Measurements from ENCODE around the gene ATG4C.
"Not testable (repeated sequence)": the region's sequence is repeated elsewhere in the genome, so short reads cannot be mapped to it uniquely, and the experiment has no call there.

ATG4C gene

DNA sequence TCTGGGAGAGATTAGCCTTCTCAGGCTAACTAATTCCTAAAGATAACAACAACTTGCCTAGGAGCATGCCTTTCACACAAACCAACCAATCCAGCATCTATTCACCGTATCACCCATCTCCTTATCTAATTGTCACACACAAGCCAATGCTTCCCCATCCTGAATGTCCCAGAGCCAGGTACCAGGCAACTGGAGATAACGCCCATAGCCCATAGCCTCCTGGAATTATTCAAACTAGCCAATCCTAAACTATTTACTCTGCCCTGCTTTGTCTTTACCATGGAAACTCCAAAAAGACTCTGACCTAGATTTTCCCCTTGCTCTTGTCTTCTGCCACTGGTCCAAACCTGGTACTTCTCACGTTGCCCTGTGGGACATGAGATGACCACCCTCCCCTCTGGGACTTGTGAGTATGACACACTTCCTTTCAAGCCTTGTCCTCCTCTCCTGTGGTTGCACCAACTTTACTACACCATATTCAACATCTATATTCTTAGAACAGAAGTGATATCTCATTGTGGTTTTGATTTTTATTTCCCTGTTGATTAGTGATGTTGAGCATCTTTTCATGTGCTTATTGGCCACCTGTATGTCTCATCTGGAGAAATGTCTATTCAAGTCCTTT lies 8.8 kb upstream of the ATG4C start:
- no peak for DNase-seq (ENCODE audit: low spot score)

DNA sequence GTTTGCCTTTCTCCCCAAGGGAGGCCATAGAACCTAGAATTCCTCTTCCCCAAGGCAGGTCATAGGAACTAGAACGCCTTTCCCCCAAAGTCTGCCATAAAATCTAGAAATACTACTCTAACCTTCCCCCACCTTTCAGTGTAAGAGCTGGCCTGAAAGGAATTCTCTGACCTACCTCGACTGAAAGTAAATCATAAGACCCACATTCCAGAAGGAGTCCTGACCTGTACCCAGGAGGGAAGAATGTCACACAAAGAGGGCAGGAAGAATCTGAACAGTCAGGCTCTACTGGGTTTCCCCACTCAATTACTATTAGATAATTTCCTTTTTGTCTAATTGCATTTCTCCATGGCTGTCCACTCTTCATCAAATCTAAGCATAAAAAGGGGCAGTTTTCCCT lies 5.7 kb upstream of the ATG4C start:
- no peak for DNase-seq (ENCODE audit: low spot score)

DNA sequence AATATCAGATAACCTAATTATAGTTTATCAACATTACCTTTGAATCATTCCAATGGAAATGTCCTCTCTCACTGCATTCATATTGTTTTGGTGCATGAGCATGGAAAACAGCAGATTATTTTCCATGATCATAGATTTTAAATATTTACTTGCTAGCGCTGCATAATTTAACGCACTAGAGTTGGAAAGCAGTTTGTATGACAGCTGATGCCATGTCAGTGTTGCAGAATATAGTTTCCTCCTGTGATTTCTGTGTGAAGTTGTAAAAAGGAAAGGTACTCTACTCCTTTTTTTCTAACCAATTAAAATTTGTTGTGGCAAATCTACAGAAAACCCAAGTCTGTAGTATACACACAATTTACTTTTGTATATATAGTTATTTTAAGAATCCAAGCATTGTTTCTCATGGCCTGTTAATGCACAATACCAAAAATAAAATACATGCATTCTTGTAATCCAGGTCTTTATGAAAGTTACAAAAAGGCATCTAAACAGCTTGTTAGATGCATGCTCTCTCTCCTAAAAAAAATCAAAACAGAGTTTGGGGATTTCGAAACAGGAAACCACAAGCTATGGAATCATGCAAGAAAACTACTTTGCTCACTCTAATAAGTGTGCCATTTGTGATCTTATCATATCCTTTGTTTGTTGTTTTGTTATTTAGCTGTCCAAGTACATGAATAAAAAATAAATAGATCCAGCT lies 1.9 kb upstream of the ATG4C start:
- DNase-seq (ENCODE audit: low spot score): no peak

DNA sequence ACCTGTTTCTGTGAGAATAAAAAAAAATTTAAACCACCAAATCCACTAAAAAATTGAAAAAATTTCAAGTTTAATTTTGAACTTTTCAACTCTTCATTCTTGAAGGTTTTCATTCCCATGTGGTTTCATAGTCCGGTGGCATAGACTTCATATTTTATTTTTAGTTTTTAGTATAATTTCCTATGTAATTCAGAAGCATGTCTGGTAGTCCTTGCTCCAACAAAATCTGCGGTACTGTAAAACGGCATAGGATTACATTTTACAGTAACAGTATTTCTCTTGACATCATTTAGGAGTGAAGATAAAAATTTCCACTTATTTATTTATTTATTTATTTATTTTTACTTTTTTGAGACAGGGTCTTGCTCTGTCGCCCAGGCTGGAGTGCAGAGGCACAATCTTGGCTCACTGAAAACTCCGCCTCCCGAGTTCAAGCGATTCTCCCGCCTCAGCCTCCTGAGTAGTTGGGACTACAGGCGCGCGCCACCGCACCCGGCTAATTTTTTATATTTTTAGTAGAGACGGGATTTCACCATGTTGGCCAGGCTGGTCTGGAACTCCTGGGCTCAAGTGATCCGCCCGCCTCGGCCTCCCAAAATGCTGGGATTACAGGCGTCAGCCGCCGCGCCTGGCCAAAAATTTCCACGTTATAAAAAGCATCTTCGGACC lies 1.3 kb upstream of the ATG4C start:
- DNase-seq (ENCODE audit: low spot score): not testable (repeated sequence)

DNA sequence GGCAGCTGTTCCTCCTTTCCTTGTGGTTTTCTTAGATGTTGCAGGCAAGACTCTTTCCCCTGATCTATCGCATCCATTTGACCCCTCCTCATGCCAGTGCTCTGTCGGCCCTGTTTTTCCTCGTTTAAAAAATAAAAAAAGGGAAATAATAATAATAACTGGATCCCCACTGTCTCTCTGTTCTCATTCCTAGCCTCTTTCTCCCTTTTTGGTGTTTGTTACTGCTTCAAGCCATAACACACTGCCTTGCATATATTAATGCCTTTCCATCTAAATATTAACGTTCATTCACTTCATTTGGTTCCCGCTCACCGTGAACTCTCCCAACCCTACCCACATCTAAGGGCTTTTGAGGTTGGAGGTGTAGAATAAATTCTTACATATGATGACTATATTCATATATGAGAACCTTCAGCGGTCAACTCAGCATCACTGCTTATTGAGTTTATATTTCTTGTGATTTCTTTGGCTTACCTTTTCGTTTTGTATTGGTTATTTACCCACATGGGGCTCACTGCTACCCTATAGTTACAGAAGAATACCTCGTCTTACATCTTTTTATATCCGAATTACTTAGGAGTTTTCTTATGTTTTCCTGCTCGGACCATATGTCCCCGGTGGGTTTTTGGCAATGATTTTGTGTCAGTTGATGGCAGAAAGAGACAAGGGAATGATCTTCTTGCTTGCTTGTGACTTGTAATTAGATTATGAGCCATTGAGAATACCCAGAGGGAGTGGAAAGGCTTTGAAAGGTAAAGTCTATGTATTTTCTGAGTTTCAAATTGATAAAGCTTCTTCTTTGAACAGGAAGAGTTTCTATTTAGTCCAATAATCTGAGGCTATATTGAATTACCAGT lies 805 bp downstream of the ATG4C start:
- peak; percentile 48 for DNase-seq (ENCODE audit: low spot score)

DNA sequence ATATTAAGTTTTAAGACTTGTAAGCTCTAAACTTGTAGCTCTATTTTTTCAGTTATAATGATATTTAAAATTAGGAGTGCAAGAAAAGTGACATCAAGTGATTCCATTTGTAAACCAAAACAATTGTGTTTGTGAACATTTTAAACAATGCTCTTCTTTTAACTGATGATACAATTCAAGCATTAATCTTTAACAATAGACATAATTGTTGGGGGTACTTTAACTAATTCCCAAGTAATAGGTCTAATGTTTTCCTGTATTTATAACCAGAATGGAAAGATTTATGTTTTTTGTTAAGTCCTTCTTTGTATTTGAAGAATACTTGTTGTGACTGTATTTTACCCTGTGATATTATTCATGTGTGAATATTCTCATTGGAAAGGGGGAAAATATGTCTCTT lies 6.8 kb downstream of the ATG4C start:
- no peak for DNase-seq (ENCODE audit: low spot score)

DNA sequence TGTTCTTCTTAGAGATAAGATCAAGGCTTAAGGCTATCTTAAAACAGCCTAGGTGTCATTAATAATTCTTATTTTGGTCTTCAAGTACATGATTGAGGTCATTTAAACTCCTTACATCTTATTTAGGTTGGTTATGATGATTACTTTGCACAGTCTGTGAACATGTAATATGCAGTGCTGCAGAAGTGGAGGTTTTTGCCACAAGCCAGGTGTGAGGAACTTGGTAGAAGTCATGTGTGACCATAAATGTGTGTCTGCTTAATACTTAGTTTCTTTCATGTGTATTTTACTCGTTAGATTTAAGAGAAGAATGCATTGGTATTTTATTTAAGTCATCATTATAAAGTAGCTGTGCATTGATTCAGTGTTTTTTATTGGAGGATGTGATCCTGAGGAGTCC lies 10.1 kb downstream of the ATG4C start:
- peak; percentile 49 for DNase-seq (ENCODE audit: low spot score)

DNA sequence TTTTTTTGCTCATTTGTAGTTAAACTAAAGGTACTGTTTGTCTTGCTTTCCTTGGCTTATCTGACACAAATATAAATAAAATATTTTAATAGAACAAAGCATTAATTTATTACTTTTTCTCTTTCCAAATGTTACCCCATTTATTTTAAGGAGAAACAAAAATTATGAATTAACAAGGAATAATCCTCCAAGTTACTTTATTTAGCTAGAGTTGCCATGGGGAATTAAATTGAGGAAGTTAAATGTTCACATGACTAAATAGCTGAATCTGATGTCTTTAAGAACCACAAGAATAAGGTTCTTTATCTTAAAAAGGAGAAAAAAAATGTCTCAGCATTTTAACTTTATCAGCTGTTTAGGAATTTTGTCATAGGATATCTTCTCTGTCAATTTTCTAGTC lies 12.3 kb downstream of the ATG4C start:
- DNase-seq (ENCODE audit: low spot score): peak; percentile 35

DNA sequence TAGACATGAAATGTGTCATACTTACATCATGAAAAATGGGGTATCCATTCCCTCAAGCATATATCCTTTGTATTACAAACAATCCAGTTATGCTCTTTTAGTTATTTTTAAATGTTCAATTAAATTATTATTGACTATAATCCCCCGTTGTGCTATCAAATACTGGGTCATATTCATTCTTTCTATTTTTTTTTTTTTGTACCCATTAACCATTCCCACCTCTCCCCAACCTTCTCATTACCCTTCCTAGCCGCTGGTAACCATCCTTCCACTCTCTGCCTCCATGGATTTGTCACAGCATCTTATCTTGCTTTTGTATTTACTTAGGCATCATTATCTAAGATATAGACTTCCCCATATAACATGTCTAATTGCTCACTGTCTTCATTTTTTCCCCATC lies 15.8 kb downstream of the ATG4C start:
- DNase-seq (ENCODE audit: low spot score): no peak

DNA sequence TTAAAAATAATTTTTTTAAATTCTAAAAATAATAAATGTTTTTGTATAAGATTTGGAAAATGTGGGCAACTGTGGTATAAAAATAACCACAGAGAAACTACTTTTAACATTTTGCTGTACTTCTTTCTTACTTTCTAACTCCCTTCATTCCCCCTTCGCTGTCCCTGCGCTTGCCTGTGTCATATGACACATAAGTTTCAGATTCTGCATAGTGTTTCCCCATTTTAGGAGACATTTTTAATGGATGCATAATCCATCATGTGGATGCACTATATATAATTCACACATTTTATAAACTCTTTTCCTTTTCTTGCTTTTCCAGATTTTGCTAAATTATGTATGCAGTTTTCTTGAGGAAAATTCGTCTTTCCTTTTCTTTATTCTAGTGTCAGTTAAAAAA lies 16.3 kb downstream of the ATG4C start:
- DNase-seq (ENCODE audit: low spot score): peak; percentile 56

DNA sequence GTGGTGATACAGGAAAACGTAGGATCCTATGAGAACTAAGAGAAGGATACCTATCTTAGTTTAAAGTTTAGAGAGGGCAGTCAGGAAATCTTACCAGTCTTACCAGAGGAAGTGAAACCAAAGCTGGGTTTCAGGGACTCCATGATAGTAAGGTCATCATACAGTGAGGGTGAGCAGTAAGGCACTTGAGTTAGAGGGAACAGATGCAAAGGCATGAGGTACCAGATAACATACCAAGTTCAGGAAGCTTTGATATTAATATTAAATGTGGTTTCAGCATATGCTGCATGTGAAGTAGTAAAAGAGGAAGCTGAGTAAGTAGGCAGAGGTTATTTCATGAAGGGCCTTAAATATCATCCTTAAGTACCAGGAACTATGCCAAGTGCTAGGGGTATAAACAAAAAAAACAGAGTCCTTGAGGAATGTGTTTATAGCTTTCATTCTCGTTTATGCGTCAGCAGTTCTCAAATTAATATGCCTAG lies 16.9 kb downstream of the ATG4C start:
- DNase-seq (ENCODE audit: low spot score): peak; percentile 95

DNA sequence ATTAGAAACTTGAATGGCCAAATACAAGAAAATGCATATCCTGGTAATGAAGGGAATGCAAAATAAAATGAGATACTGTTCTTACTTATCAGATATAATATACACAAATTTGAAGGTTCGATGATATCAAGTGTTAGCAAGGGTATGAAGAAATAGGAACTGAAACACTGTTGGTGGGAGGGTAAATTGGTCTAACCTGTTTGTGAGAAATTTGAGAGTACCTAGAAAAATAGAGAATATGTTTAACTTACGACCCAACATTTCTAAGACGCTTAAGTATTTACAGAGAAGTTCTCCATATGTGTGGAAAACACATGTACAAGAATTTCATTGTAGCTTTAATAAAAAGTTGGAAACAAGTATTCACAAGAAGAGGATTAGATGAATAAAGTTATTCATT lies 25.9 kb downstream of the ATG4C start:
- peak; percentile 39 for DNase-seq (ENCODE audit: low spot score)

DNA sequence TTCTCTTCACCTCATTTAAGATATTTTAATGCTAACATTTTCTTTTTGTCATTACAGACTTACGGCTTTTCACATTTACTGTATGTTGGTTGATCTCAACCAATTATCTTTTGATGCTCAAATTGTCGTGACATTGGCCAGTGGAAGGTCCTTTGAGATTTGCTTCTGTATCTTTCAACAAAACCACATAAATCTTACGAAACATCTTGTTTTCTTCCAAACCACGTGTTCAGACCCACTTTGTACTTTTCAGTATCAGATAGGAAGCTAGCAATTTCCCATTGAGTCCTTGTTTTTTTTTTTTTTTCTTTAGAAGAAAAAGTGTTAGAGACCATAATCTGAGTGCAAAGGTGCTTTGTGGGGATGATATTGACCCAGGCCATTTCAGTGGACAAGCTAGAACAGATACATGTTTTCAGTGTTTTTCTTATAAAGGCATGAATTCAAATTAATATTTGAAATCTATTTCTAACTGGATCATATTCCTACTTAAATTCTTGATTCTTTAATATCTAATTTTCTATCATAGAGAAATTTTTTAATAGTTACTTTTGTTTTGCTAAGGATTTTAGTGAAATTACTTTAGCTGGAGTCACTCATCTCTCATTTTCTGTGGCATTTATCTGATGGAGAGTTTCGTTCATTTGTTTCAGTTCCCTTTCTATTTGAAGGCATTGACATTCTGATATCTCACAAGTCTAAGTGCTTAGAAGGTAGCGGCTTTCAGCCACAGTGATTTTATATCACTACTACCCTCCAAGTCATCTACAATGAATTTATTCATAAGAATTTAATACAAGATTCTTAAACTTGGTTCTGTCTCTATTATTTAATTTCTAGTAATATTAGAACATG lies 26.7 kb downstream of the ATG4C start:
- peak; percentile 66 for DNase-seq (ENCODE audit: low spot score)

DNA sequence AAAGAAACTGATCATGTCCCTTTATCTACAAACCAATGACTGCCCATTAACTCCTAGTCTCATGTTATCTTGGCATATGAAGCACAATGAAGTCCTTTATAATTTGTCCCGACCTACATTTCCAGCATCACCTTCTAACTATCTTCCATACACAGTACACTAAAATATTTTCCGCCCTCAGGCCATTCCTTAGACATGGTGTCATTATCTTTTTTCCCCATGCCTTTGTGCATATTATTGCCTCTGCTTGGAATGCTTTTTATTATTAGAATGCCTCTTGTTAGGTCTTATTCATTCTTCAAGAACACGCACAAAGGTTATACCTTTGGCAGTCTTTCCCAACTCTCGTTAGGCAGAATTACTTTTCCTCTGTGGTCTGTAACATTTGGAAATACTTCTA lies 39.6 kb downstream of the ATG4C start:
- no peak for DNase-seq (ENCODE audit: low spot score)

DNA sequence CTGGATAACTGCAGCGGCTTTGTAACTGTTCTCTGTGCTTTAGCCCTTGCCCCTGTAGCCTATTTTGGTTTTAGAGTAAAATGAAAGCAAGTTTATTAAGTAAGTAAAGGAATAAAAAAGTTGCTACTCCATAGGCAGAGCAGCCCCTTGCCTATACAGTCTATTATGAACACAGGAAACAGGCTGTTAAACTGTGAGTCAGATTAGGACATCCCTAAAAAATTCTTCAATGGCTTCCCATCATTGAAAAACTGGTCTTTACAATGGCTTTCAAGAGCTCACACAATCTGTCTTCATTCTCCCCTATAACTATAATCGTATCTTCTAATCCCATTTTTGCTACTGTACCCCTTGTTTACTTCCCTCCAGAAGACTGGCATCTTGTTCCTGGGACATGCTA lies 43.0 kb downstream of the ATG4C start:
- no peak for DNase-seq (ENCODE audit: low spot score)

DNA sequence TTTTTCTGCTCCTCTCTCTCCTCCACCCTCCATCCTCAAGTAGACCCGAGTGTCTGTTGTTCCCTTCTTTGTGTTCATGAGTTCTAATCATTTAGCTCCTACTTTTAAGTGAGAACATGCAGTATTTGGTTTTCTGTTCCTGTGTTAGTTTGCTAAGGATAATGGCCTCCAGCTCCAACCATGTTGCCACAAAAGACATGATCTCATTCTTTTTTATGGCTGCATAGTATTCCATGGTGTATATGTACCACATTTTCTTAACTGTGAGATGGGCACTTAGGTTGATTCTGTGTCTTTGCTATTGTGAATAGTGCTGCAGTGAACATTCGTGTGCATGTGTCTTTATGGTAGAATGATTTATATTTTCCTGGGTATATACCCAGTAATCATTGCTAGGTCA lies 43.9 kb downstream of the ATG4C start:
- DNase-seq (ENCODE audit: low spot score): not testable (repeated sequence)

DNA sequence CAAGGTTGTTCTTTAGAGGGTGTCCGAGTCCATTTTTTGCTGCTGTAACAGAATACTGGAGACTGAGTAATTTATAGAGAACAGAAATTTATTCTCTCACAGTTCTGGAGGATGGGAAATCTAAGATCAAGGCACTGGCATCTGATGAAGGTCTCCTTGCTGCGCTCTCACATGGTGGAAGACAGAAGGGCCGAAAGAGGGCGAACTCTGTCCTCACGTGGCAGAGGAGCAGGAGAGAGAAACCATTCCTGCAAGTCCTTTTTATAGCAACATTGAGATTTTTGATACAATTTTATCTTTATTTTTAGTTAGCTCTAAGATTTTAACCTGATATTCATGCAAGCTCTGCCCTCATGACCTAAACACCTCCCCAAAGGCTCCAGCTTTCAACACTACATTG lies 48.3 kb downstream of the ATG4C start:
- no peak for DNase-seq (ENCODE audit: low spot score)

DNA sequence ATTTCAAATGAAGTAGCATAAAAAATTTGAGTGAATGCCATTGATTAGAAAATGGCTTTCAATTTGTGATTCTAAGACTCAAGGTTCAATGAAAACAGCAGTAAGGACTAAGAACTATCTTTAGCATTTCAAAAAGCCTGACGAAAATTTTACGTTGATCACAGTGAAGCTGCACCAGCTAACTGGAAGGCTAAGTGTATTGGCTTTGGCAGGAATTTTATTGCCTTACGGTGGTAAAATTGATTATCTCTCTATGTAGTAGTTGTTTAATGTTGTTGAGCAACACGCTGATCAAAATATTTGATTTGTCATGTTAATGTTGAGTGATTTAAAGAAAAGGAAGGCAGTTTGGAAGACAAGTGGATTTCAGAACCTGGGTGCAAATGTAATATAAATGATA lies 49.6 kb downstream of the ATG4C start:
- DNase-seq (ENCODE audit: low spot score): no peak

DNA sequence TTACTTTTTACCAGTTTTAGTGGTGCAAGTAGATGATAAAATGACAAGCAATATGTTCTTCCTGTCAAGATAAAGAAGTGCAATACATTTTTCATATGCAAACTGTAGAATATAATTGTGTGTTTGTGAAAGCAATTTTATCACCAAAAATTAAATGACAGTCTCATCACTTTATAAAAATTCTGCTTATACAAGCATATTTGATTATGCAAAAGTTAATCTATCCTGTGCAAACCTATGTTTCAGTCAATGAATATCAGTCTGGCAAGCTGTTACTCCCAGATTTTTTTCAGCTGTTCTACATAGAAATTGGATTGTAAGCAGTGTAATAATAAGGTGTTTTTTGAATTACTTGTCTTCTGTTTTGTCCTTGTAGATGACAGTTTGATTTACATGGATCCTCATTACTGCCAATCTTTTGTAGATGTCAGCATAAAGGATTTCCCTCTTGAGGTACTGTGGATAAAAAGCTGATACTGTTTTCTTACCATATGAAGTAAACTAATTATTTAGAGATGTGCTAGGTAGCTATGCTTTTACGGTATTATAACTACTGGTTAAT lies 50.5 kb downstream of the ATG4C start:
- DNase-seq (ENCODE audit: low spot score): no peak

DNA sequence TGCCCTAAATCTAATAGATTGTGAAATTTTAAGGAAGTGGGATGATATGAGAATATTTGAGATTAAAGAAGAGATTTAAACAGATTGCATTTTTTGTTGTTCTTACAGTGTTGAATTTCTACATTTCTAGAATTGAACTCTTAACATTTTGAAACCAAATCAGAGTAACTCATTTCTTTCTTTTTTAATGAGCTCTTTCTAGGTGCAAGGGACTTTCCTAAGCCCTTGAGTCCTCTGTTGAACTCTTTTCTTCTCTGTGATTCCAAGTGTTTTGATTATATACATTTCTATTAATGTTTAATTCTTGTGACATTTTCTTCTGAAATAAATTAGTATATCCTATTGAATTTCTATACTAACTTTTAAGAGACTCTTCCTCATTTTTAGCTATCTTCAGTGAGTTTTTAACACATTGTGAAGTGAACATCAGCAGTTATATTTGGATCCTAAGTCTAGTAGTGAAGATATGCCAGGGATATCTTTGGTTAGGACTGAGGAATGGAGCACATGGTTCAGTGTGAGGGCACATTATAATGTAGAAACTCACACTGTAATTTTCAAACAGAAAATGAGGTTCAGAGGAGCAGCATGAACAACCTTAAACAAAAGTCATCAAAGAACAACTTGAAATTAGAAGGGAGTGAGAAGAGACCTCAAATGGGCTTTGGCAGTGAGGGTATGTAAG lies 53.1 kb downstream of the ATG4C start:
- DNase-seq (ENCODE audit: low spot score): no peak

DNA sequence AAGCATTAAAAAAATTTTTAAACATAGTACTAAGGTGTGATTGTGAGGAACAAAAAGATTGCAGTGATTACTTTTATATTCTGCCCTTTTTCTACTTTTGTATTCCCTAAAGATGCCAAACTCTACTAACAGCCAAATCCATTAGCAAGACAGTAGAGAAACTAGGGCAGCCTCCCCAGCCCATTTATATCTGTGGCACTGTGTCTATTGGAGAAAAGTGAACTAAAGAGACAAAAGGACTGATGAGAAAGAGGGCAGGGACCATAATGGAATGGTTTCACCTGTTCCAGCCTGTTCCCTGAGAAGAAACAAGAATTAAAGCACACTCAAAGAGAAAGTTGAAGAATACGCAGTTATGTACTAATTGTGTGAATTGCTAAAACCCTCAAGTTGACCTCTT lies 56.6 kb downstream of the ATG4C start:
- DNase-seq (ENCODE audit: low spot score): no peak
